ENCODE data around the gene PLEKHB1.

Gene PLEKHB1

DNA sequence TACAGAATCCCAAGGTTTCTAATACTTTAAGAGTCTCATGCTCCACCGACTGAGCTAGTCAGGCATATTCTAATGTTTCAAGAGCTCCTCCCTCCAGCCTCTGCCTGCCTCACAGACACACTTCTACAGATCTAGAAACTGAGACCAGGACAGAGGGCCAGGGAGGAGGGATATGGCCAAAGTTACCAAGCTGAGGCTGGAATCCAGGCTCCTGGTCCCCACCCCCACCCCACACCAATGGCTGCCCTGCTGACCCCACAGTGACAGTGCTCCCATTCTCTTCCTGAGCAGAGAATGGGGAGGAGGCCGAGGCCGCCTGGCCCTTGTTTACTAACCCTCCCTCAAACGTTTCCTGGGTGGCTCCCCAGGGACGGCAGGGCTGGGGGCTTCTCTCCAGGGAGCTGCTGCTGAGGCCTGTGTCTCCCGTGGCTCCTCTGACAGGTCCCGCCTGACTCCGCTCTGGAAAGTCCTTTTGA lies 2.2 kb downstream of the PLEKHB1 start:
- TF ChIP-seq, protein P1, sequence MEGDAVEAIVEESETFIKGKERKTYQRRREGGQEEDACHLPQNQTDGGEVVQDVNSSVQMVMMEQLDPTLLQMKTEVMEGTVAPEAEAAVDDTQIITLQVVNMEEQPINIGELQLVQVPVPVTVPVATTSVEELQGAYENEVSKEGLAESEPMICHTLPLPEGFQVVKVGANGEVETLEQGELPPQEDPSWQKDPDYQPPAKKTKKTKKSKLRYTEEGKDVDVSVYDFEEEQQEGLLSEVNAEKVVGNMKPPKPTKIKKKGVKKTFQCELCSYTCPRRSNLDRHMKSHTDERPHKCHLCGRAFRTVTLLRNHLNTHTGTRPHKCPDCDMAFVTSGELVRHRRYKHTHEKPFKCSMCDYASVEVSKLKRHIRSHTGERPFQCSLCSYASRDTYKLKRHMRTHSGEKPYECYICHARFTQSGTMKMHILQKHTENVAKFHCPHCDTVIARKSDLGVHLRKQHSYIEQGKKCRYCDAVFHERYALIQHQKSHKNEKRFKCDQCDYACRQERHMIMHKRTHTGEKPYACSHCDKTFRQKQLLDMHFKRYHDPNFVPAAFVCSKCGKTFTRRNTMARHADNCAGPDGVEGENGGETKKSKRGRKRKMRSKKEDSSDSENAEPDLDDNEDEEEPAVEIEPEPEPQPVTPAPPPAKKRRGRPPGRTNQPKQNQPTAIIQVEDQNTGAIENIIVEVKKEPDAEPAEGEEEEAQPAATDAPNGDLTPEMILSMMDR (conservative IDR thresholded peaks at IDR 0.05; ENCODE audit: low read depth, low read length), result no peak
- DNase-seq (ENCODE audit: low read depth), result no peak
- H3K4me3 ChIP-seq (ENCODE audit: low read length), result no peak overlapping the region

DNA sequence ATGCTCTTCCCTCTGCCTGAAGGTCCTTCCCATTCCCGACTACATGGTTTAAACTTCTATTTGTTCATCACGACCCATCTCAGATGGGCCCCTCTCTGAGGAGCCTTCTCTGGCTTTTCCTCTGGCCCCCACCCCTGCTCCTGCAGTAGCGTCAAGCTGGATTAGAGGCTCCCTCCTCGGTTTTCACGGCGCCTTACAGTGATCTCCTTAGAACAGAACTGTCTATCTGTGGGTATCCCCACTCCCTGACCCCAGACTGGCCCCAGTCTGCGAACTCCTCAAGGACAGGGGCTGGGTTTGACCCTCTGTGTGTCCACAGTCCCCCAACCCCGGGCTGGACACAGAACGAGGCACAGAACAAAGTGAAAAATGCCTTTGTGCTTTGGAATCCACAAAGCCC lies 2.8 kb downstream of the PLEKHB1 start:
- TF ChIP-seq, protein P1 (conservative IDR thresholded peaks at IDR 0.05; ENCODE audit: low read depth, low read length), result no peak
- DNase-seq (ENCODE audit: low read depth), result no peak
- H3K4me3 ChIP-seq (ENCODE audit: low read length), result no peak overlapping the region

DNA sequence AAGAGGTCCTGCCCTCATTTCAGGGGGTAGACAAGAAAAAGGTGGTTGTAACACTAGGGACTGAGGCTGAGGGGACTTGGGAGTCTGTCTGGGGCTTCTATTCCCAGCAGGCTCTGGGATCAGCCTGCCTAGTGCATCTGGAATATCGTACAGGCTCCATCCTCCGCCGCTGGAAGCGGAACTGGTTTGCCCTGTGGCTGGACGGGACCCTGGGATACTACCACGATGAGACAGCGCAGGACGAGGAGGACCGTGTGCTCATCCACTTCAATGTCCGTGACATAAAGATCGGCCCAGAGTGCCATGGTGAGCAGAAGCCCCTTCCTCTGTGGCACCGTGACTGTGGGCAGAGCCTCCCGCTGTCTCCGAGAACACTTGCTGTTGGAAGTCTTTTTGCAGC lies 4.0 kb downstream of the PLEKHB1 start:
- H3K4me3 ChIP-seq (ENCODE audit: low read length), result no peak overlapping the region
- no peak for DNase-seq (ENCODE audit: low read depth)
- TF ChIP-seq, protein P1 (conservative IDR thresholded peaks at IDR 0.05; ENCODE audit: low read depth, low read length), result no peak

DNA sequence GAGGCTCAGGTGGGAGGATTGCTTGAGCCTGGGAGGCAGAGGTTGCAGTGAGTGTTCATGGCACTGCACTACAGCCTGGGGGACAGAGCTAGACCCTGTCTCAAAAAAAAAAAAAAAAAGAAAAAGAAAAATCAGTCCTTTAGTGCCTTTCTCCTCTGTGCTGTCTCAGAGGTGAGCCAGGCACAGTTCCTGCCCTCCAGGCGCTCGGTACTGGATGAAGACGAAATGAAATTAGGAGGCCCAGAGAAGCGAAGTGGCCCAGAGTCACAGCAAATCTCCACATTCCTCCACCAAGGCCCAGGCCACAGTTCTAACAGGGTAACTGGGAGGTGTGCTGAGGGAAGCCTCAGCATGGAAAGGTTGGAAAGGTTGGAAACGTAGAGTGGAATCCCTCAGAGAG lies 4.9 kb downstream of the PLEKHB1 start:
- H3K4me3 ChIP-seq (ENCODE audit: low read length), result no peak overlapping the region
- TF ChIP-seq, protein P1 (conservative IDR thresholded peaks at IDR 0.05; ENCODE audit: low read depth, low read length), result no peak
- DNase-seq (ENCODE audit: low read depth), result no peak

DNA sequence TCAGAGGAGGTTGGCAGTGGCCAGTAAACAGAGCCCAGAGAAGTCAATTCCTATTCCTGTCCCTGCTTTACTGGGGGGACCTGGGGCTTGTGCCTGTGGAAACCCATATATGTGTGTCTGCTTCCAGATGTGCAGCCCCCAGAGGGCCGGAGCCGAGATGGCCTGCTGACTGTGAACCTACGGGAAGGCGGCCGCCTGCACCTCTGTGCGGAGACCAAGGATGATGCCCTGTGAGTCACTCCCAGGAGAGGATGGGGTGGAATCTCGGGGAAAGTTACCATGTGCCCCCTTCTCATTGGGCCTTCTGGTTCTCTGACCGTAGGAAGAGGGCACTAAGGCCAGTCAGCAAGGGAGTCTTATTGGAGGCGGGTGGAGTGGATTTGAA lies 5.3 kb downstream of the PLEKHB1 start:
- TF ChIP-seq, protein P1 (conservative IDR thresholded peaks at IDR 0.05; ENCODE audit: low read depth, low read length), result no peak
- no peak overlapping the region for H3K4me3 ChIP-seq (ENCODE audit: low read length)
- no peak for DNase-seq (ENCODE audit: low read depth)

DNA sequence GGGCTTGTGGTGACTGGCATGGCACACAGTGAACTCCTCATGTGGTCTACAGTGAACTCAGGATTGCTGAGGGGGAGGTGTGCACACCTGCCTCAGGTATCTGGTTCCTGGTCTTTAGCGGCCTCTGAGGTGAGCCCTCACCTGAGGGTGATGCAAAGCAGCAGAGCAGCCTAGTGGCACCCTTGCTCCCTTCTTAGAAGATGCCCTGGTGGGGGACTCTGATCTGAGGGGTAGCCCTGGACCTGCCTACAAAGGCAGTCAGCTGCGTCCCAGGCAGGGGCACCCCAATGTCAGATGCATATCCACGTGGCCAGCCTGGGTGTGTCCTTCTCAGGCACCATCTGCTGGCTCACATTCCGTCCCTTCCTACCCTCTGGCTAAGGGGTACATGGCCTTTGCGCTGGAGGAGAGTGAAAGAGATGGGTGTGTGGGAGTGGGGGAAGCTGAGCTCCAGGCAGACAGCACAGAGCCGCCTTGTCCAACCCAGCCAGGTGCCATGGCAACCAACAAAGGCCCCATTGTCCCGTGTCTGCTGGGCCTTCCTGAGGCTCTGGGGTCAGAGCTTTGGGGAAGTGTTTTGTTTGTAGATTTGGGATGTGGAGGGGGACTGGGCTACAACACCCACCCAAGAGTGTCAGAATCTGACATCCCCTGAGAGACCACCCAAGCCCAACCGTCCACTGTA lies 5.8 kb downstream of the PLEKHB1 start:
- TF ChIP-seq, protein P1 (conservative IDR thresholded peaks at IDR 0.05; ENCODE audit: low read depth, low read length), result no peak
- no peak for DNase-seq (ENCODE audit: low read depth)
- H3K4me3 ChIP-seq (ENCODE audit: low read length), result no peak overlapping the region

DNA sequence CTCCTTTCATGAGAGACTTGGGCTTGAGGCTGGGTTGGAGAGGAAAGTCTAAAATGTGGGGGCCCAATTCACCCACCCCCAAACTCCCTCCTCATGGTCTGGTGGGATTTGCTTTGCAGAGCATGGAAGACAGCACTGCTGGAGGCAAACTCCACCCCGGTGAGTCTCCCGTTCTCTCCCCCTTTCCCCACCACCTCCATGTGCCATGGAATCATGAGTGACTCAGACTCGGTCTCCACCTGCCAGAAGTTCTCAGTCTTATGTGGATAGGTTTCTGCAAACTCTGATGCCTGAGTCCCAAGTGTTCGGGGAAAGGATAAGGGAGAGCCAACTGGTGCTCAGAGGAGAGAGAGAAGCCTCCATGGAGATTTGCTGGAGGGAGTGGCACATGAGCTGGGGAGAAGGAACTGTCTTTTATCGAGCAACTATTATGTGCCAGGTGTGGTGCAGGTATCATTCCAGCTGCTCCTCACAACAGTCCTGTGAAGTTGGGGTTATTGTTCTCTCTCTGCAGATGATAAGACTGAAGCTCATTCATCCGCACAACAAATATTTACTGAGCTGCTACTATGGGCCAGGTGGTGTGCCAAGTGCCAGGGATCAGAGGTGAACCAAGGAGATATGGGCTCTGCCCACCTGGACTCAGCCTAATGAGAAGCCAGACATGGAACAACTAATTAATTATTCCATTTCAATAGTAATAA lies 6.6 kb downstream of the PLEKHB1 start:
- no peak overlapping the region for H3K4me3 ChIP-seq (ENCODE audit: low read length)
- TF ChIP-seq, protein P1 (conservative IDR thresholded peaks at IDR 0.05; ENCODE audit: low read depth, low read length), result no peak
- no peak for DNase-seq (ENCODE audit: low read depth)
